Measurements from ENCODE around the gene ABCA8.

- TF ChIP-seq YY1 (tag by site-specific recombination; IDR thresholded peaks at IDR 0.05): no peak
- TF ChIP-seq, protein P1, sequence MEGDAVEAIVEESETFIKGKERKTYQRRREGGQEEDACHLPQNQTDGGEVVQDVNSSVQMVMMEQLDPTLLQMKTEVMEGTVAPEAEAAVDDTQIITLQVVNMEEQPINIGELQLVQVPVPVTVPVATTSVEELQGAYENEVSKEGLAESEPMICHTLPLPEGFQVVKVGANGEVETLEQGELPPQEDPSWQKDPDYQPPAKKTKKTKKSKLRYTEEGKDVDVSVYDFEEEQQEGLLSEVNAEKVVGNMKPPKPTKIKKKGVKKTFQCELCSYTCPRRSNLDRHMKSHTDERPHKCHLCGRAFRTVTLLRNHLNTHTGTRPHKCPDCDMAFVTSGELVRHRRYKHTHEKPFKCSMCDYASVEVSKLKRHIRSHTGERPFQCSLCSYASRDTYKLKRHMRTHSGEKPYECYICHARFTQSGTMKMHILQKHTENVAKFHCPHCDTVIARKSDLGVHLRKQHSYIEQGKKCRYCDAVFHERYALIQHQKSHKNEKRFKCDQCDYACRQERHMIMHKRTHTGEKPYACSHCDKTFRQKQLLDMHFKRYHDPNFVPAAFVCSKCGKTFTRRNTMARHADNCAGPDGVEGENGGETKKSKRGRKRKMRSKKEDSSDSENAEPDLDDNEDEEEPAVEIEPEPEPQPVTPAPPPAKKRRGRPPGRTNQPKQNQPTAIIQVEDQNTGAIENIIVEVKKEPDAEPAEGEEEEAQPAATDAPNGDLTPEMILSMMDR (tag by site-specific recombination; IDR thresholded peaks at IDR 0.05): no peak
- TF ChIP-seq ZFP3 (tag by site-specific recombination; IDR thresholded peaks at IDR 0.05; ENCODE audit: low read depth): no peak
- no peak for TF ChIP-seq ZBTB26 (tag by site-specific recombination; optimal IDR thresholded peaks at IDR 0.05)
- no peak for TF ChIP-seq MYNN (tag by site-specific recombination; IDR thresholded peaks at IDR 0.05; ENCODE audit: borderline replicate concordance)
- TF ChIP-seq ZNF274 (IDR thresholded peaks at IDR 0.05; ENCODE audit: low read length): no peak
- TF ChIP-seq ZNF274 (tag by site-specific recombination; IDR thresholded peaks at IDR 0.05; ENCODE audit: borderline replicate concordance): no peak
- no peak for TF ChIP-seq ZNF335 (tag by site-specific recombination; conservative IDR thresholded peaks at IDR 0.05)
- TF ChIP-seq, protein P2, sequence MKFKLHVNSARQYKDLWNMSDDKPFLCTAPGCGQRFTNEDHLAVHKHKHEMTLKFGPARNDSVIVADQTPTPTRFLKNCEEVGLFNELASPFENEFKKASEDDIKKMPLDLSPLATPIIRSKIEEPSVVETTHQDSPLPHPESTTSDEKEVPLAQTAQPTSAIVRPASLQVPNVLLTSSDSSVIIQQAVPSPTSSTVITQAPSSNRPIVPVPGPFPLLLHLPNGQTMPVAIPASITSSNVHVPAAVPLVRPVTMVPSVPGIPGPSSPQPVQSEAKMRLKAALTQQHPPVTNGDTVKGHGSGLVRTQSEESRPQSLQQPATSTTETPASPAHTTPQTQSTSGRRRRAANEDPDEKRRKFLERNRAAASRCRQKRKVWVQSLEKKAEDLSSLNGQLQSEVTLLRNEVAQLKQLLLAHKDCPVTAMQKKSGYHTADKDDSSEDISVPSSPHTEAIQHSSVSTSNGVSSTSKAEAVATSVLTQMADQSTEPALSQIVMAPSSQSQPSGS (tag by site-specific recombination; IDR thresholded peaks at IDR 0.05; ENCODE audit: low read depth): no peak
- TF ChIP-seq ZNF174 (tag by site-specific recombination; IDR thresholded peaks at IDR 0.05): no peak
- TF ChIP-seq ZNF510 (tag by site-specific recombination; IDR thresholded peaks at IDR 0.05; ENCODE audit: insufficient replicate concordance): no peak
- TF ChIP-seq, protein P3, sequence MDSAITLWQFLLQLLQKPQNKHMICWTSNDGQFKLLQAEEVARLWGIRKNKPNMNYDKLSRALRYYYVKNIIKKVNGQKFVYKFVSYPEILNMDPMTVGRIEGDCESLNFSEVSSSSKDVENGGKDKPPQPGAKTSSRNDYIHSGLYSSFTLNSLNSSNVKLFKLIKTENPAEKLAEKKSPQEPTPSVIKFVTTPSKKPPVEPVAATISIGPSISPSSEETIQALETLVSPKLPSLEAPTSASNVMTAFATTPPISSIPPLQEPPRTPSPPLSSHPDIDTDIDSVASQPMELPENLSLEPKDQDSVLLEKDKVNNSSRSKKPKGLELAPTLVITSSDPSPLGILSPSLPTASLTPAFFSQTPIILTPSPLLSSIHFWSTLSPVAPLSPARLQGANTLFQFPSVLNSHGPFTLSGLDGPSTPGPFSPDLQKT (IDR thresholded peaks at IDR 0.05; ENCODE audit: borderline replicate concordance, low read depth, low read length): no peak
- TF ChIP-seq SP3 (tag by site-specific recombination; IDR thresholded peaks at IDR 0.05): no peak
- no peak for TF ChIP-seq ZFP69B (tag by site-specific recombination; IDR thresholded peaks at IDR 0.05)
Measured at GRCh38 chr17:68824707-68825106, 130.5 kb downstream of the ABCA8 start.

All from HEK293 (cell line).